Measurements from ENCODE around the gene CD36. TPM values are rescaled to one million over a fixed set of nuclear protein-coding genes. Genes with fewer than 3 reads are reported as not detected.

CD36 gene
- total and polyA plus RNA-seq, 2 experiments from 2014 or later, result 0.40 to 1.8 TPM

- no peak overlapping the region for H3K27ac ChIP-seq (ENCODE audit: low read depth)
- TF ChIP-seq, protein P1, sequence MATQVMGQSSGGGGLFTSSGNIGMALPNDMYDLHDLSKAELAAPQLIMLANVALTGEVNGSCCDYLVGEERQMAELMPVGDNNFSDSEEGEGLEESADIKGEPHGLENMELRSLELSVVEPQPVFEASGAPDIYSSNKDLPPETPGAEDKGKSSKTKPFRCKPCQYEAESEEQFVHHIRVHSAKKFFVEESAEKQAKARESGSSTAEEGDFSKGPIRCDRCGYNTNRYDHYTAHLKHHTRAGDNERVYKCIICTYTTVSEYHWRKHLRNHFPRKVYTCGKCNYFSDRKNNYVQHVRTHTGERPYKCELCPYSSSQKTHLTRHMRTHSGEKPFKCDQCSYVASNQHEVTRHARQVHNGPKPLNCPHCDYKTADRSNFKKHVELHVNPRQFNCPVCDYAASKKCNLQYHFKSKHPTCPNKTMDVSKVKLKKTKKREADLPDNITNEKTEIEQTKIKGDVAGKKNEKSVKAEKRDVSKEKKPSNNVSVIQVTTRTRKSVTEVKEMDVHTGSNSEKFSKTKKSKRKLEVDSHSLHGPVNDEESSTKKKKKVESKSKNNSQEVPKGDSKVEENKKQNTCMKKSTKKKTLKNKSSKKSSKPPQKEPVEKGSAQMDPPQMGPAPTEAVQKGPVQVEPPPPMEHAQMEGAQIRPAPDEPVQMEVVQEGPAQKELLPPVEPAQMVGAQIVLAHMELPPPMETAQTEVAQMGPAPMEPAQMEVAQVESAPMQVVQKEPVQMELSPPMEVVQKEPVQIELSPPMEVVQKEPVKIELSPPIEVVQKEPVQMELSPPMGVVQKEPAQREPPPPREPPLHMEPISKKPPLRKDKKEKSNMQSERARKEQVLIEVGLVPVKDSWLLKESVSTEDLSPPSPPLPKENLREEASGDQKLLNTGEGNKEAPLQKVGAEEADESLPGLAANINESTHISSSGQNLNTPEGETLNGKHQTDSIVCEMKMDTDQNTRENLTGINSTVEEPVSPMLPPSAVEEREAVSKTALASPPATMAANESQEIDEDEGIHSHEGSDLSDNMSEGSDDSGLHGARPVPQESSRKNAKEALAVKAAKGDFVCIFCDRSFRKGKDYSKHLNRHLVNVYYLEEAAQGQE (IDR thresholded peaks at IDR 0.05; ENCODE audit: unreplicated experiment), result no peak
- TF ChIP-seq ETS1 (IDR thresholded peaks at IDR 0.05), result no peak
- TF ChIP-seq ZNF114 (CRISPR knock-in tag; IDR thresholded peaks at IDR 0.05), result no peak
- TF ChIP-seq CREB1 (CRISPR knock-in tag; IDR thresholded peaks at IDR 0.05; ENCODE audit: low read depth), result no peak
- Mint-ChIP-seq H3K27ac (no peak overlapping the region), H3K4me1 (peaks cover 28% of the 10 kb centered on the region), H3K4me3 (no peak overlapping the region), H3K9me3 (no peaks in the 10 kb centered on the region), H3K36me3 (ENCODE audit: low read depth) (no peaks in the 10 kb centered on the region), H3K27me3 (ENCODE audit: insufficient read depth, low read depth, poor library complexity) (peaks cover 3% of the 10 kb centered on the region)
- no peaks in the 10 kb centered on the region for H3F3A ChIP-seq (replicated peaks; ENCODE audit: low read depth)
- peaks cover 29% of the 10 kb centered on the region for H3K4me1 ChIP-seq (ENCODE audit: insufficient read depth)
- H3K36me3 ChIP-seq (ENCODE audit: insufficient read depth), result no peaks in the 10 kb centered on the region
- ATAC-seq, result no peak
- H3K79me2 ChIP-seq (replicated peaks; ENCODE audit: insufficient read depth), result no peaks in the 10 kb centered on the region
- DNase-seq (ENCODE audit: low spot score), result no peak
- no peak overlapping the region for H3K4me2 ChIP-seq
- no peaks in the 10 kb centered on the region for H3K9me2 ChIP-seq (ENCODE audit: insufficient read depth)
- no peaks in the 10 kb centered on the region for H4K20me1 ChIP-seq (replicated peaks; ENCODE audit: insufficient read depth)
- H3K4me3 ChIP-seq, result no peak overlapping the region
- H2AFZ ChIP-seq, result no peak overlapping the region
- no peaks in the 10 kb centered on the region for H3K27me3 ChIP-seq (ENCODE audit: insufficient read depth)
Measured at GRCh38 chr7:80719261-80719660, 80.8 kb downstream of the CD36 start.

- no peaks in the 10 kb centered on the region for H4K20me1 ChIP-seq (replicated peaks; ENCODE audit: insufficient read depth)
- no peak overlapping the region for H3K4me2 ChIP-seq
- no peak overlapping the region for H3K4me3 ChIP-seq
- TF ChIP-seq ZNF462 (CRISPR knock-in tag; IDR thresholded peaks at IDR 0.05) (no peak), STAT1 (IDR thresholded peaks at IDR 0.05; ENCODE audit: unreplicated experiment) (no peak), POLR2AphosphoS5 (IDR thresholded peaks at IDR 0.05; ENCODE audit: low read depth) (no peak), EZH2phosphoT487 (IDR thresholded peaks at IDR 0.05; ENCODE audit: unreplicated experiment) (no peak), ZNF331 (CRISPR knock-in tag; IDR thresholded peaks at IDR 0.05; ENCODE audit: low read depth) (no peak), ZNF114 (CRISPR knock-in tag; IDR thresholded peaks at IDR 0.05) (no peak), ETS1 (IDR thresholded peaks at IDR 0.05) (no peak), NANOG (IDR thresholded peaks at IDR 0.05; ENCODE audit: borderline replicate concordance) (no peak)
- no peaks in the 10 kb centered on the region for H3K79me2 ChIP-seq (replicated peaks; ENCODE audit: insufficient read depth)
- H3F3A ChIP-seq (replicated peaks; ENCODE audit: low read depth), result no peaks in the 10 kb centered on the region
- H3K9me3 Mint-ChIP-seq, result no peaks in the 10 kb centered on the region
- H3K4me3 Mint-ChIP-seq, result no peak overlapping the region
- DNase-seq (ENCODE audit: low spot score), result no peak
- peaks cover 3% of the 10 kb centered on the region for H3K27me3 Mint-ChIP-seq (ENCODE audit: insufficient read depth, low read depth, poor library complexity)
- H2AFZ ChIP-seq, result no peak overlapping the region
- H3K27me3 ChIP-seq (ENCODE audit: insufficient read depth), result no peaks in the 10 kb centered on the region
- H3K27ac Mint-ChIP-seq, result no peak overlapping the region
- no peak for ATAC-seq
- H3K4me1 Mint-ChIP-seq, result peaks cover 36% of the 10 kb centered on the region
- H3K27ac ChIP-seq (ENCODE audit: low read depth), result no peak overlapping the region
- no peaks in the 10 kb centered on the region for H3K36me3 Mint-ChIP-seq (ENCODE audit: low read depth)
- H3K4me1 ChIP-seq (ENCODE audit: insufficient read depth), result peaks cover 37% of the 10 kb centered on the region
- no peaks in the 10 kb centered on the region for H3K36me3 ChIP-seq (ENCODE audit: insufficient read depth)
- H3K9me2 ChIP-seq (ENCODE audit: insufficient read depth), result no peaks in the 10 kb centered on the region
Measured at GRCh38 chr7:80720146-80720545, 81.7 kb downstream of the CD36 start.
